Effector memory CD4-positive, alpha-beta T cell (primary cell): ENCODE results near the gene OSBPL5.

Experiments
- DNase-seq, 3 donors: peaks; one replicate each; pipeline ENCODE4 v3.0.0-alpha.2; 2020
- H3K27ac ChIP-seq: 2 replicates; pipeline ENCODE4 v1.7.0; 2013; ENCODE audit warnings: mild to moderate bottlenecking, low read length, moderate library complexity; ENCODE audit not compliant: insufficient read depth, poor library complexity, severe bottlenecking
- H3K27me3 ChIP-seq: replicated peaks from 2 replicates; pipeline ENCODE4 v1.7.0; 2013; ENCODE audit warnings: mild to moderate bottlenecking, low read length; ENCODE audit not compliant: insufficient read depth, control insufficient read depth, poor library complexity, severe bottlenecking
- H3K36me3 ChIP-seq: 2 replicates; pipeline ENCODE4 v1.7.0; 2013; ENCODE audit warnings: mild to moderate bottlenecking, low read length, moderate library complexity; ENCODE audit not compliant: control insufficient read depth, insufficient read depth
- H3K4me1 ChIP-seq: 2 replicates; pipeline ENCODE4 v1.7.0; 2013; ENCODE audit warnings: low read length, mild to moderate bottlenecking; ENCODE audit not compliant: control insufficient read depth, insufficient read depth, poor library complexity, severe bottlenecking
- H3K4me3 ChIP-seq: 2 replicates; pipeline ENCODE4 v1.7.0; 2013; ENCODE audit warnings: low read length, low read depth, mild to moderate bottlenecking; ENCODE audit not compliant: insufficient read depth, poor library complexity, severe bottlenecking
- H3K9me3 ChIP-seq: 2 replicates; pipeline ENCODE4 v1.7.0; 2013; ENCODE audit warnings: mild to moderate bottlenecking, low read length, moderate library complexity; ENCODE audit not compliant: control insufficient read depth

Gene OSBPL5

DNA sequence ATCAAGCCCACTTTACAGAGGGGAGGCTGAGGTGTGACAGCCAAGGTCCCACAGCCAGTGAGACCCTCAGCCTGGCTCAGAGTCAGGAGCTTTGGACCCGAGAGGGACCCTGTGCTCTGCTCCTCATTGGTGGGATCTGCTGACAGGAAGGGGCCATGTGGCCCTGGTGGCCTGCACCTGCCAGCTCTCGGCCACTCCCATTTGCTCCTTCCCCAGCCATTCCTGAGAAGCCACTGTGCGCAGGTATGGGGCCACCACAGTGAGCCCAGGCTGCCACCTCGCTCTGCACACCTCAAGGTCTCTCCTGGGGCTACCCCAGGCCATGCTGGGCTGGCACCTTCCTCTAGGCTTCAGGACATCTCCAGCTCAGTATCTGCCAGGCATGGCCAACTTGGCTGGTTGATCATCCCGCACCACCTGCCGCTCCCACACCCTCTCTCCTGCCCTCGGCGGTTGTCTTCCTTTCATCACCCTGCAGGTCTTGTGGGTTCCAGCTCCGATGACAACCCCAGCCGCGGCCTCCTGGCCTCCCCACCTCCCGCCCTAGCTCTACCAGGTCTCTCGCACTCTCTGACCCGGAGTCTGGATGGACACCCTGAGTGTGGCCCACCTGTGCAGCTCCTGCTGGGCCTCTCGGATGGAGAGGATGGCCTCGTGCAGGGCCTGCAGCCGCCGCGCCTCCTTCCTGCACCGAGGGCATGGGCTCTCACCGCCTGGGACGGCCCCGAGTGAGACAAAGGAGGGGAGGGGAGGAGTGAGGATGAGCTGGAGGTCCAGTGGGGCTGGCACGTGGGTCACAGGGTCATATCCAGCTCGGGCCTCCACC, 75.7 kb downstream of the OSBPL5 start:
- Histone ChIP-seq H3K4me1 (peaks cover 6% of the 10 kb centered on the region), H3K36me3 (no peaks in the 10 kb centered on the region), H3K4me3 (no peak overlapping the region), H3K27me3 (no peaks in the 10 kb centered on the region), H3K9me3 (no peaks in the 10 kb centered on the region), H3K27ac (no peak overlapping the region)
- no peak for DNase-seq

DNA sequence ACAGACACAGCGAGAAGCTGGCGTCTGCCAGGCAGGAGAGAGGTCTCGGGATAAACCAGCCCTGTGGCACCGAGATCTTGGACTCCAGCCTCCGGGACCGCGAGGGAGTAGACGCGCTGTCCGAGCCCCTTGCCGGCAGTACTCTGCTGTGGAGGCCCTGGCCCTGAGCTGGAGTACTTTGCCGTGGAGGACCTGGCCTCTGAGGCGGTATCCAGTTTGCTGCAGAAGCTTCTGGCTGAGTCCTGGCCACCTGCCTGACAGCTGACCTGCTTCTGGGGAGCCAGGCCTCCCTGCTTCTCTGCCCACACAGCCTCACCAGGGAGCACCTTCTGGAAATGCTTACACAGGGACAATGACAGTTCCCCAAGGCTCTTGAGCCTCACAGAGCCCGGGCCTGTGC, 76.3 kb downstream of the OSBPL5 start:
- no peak overlapping the region for H3K27ac ChIP-seq
- DNase-seq: no peak
- no peaks in the 10 kb centered on the region for H3K9me3 ChIP-seq
- peaks cover 6% of the 10 kb centered on the region for H3K4me1 ChIP-seq
- H3K36me3 ChIP-seq: no peaks in the 10 kb centered on the region
- no peak overlapping the region for H3K4me3 ChIP-seq
- H3K27me3 ChIP-seq: no peaks in the 10 kb centered on the region

DNA sequence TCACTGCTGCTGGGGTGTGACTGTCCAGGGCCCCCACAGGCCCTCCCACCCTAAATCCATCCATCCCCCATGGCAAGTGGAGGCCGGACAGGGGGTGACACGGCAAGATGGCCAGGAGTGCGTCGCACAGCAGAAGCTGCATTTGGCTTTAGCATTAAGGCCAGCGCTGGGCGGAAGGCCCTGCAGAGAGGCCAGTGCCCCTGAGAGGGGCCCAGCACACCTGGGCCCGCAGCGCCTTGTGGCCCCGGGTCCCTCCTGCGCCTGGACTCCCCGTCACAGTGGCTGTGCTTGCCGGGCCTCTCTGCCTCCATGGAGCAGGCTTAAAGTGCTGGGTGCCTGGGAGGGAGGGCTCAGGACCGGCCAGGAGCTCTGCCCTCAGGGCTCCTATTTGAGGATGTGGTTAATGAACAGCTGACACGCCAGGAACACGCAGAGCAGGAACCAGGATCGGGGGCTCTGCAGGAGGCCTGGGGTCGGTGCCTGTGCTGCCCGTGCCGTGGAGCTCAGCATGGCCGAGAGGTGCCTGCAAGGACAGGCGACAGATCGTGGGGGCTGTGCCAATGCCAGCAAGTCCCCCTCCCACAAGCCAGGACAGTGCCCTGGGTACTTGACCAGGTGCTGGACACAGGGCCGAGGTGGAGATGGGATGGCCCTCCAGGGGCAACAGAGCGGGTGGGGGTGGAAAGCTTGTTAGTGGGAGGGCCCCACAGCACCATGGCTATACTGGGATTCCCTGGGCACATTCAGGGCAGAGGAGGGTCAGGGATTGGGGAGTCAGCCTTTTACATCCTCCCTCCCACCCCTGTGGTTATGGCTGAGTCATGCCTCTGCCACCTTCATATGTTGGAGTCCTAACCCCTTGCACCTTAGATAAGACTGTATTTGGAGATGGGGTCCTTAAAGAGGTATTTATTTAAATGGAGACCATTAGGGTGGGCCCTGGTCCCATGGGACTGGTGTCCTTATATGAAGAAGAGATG, 77.0 kb downstream of the OSBPL5 start:
- no peak overlapping the region for H3K27ac ChIP-seq
- H3K4me3 ChIP-seq: no peak overlapping the region
- H3K4me1 ChIP-seq: peaks cover 6% of the 10 kb centered on the region
- H3K27me3 ChIP-seq: no peaks in the 10 kb centered on the region
- H3K36me3 ChIP-seq: no peaks in the 10 kb centered on the region
- H3K9me3 ChIP-seq: no peaks in the 10 kb centered on the region
- DNase-seq: no peak

DNA sequence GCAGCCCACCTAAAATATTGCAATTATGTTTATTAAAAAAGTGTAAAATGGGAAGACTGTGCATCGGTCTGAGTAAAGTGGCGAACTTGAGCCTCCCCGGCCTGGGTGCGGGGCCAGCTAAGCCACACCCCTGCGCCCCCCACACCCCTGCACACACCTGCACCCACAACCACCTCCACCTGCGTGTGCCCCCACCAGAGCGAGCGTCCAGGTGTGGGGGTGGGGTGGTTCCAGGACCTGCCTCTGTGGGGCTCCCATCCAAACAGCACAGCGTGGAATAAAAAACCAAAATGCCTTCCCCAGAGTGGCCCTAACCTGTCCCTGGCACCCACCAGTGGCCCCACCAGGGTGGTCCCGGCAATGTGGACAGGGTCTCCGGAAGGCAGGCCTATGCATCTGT, 77.7 kb downstream of the OSBPL5 start:
- Histone ChIP-seq H3K9me3 (no peaks in the 10 kb centered on the region), H3K27ac (no peak overlapping the region), H3K4me1 (peaks cover 6% of the 10 kb centered on the region), H3K36me3 (no peaks in the 10 kb centered on the region), H3K27me3 (no peaks in the 10 kb centered on the region), H3K4me3 (no peak overlapping the region)
- no peak for DNase-seq

DNA sequence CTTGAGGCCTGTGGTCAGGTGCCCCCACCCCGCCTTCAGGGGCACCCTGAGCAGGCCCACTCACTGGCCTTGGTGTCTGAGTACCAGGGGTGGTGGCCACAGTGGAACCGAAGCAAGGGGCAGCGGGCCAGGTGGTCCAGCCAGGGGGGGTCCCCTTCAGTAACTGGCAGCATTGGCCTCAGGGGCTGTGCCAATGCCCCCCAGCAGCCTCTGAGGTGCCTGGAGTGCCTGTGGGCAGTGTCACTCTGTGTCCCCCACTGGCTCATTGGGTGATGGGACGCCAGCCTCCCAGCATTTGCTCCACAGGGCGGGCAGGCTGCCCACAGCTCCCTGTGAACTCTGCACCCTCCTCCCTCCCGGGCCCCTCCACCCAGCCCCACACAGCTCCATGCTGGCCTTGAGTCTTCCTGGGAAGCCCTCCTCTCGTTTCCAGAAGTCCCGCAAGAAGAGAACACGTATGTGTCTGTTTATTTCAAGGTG, 78.4 kb downstream of the OSBPL5 start:
- H3K36me3 ChIP-seq: no peaks in the 10 kb centered on the region
- peaks cover 2% of the 10 kb centered on the region for H3K4me1 ChIP-seq
- no peaks in the 10 kb centered on the region for H3K27me3 ChIP-seq
- no peaks in the 10 kb centered on the region for H3K9me3 ChIP-seq
- H3K4me3 ChIP-seq: no peak overlapping the region
- no peak overlapping the region for H3K27ac ChIP-seq
- DNase-seq: no peak

DNA sequence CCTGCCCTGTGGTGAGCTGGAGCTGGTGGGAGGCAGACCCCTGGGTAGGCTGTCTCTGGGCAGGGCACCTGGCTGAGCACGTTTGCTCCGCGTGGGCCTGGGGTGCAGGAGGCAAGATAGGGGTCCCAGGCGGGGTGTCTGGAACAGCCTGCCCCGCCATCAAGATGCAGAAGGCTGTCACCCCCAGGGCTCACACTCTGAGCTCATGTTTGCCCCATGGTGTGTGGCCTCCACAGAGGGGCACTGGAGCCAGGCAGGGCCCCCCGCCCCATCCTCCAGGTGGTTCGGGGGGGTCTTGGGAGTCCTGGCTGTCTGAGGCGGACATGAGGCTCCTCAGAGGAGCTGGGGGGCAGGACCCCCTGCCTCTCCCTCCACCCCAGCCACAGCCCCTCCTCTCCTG, 79.0 kb downstream of the OSBPL5 start:
- Histone ChIP-seq H3K4me3 (no peak overlapping the region), H3K4me1 (no peaks in the 10 kb centered on the region), H3K9me3 (no peaks in the 10 kb centered on the region), H3K27me3 (no peaks in the 10 kb centered on the region), H3K27ac (no peak overlapping the region), H3K36me3 (no peaks in the 10 kb centered on the region)
- no peak for DNase-seq

DNA sequence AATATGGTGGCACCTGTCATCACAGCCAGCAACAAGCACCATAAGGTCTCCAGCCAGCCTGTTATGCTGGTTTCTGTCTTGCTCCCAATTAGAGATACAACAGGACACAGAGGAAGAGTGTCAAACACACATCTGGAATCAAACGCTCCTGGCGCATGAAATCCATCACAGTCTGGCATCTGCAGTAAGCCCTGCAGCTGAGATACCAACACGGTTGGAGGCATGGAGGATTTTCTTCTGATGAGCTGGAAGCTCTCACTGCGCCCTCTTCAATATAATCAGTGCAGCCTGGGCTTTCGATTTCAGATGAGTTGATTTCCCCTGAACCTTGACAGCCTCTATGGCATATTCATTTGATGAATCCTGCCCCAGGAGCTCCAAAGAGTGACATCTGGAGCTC, 80.1 kb downstream of the OSBPL5 start:
- H3K36me3 ChIP-seq: no peaks in the 10 kb centered on the region
- DNase-seq: no peak
- no peaks in the 10 kb centered on the region for H3K9me3 ChIP-seq
- H3K27me3 ChIP-seq: no peaks in the 10 kb centered on the region
- H3K4me1 ChIP-seq: no peaks in the 10 kb centered on the region
- H3K4me3 ChIP-seq: no peak overlapping the region
- H3K27ac ChIP-seq: no peak overlapping the region

DNA sequence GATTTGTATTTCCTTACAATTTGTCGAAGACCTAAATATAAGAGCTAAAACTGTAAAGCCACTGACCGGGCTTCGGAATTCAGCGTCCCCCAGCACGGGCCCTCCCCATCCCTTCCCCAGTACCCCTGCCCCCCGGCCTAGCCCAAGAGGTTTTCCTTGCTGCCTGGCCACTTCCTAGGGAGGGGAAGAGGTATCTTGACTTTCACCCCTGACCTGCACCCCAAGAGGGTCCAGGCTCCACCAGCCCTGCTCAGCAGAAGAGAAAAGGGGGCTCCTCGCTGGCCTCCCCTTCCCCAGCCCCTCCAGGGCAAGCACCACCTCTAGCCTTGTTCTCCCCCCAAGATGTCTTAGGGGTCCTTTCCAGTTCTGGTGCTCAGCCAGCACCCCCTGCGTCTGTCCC, 81.8 kb downstream of the OSBPL5 start:
- no peak for DNase-seq
- Histone ChIP-seq H3K27ac (no peak overlapping the region), H3K4me1 (no peaks in the 10 kb centered on the region), H3K4me3 (no peak overlapping the region), H3K36me3 (no peaks in the 10 kb centered on the region), H3K9me3 (no peaks in the 10 kb centered on the region), H3K27me3 (no peaks in the 10 kb centered on the region)

DNA sequence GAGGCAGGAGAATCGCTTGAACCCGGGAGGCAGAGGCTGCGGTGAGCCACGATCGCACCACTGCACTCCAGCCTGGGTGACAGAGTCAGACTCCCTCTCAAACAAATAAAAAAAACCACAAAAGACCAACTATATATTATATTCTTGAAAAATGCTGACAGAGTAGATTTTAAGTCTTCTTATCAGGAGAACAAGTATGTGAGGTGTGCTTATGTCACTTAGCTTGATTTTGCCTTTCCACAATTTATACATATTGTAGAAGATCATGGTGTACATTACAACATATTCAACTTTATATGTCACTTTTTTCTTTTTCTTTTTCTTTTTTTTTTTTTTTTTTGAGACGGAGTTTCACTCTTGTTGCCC, 83.7 kb downstream of the OSBPL5 start:
- H3K4me1 ChIP-seq: no peaks in the 10 kb centered on the region
- H3K27ac ChIP-seq: no peak overlapping the region
- DNase-seq: no peak
- H3K4me3 ChIP-seq: no peak overlapping the region
- H3K27me3 ChIP-seq: no peaks in the 10 kb centered on the region
- H3K9me3 ChIP-seq: no peaks in the 10 kb centered on the region
- H3K36me3 ChIP-seq: no peaks in the 10 kb centered on the region
